ENCODE measurements around the gene TSPEAR. TPM values are rescaled to one million over a fixed set of nuclear protein-coding genes. Genes with fewer than 3 reads are reported as not detected.

The TSPEAR gene
- polyA plus RNA-seq, 1 of the 3 experiments (the other 2 are of a cell fraction) = 0.08 TPM

GRCh38 chr21:44612669-44613229, 98.6 kb downstream of the TSPEAR start:
- WGBS (ENCODE audit: low lambda C conversion rate) = 9% methylated on average over 11 of the region's 13 CpGs
- no peaks in the 10 kb centered on the region for H3K9me3 ChIP-seq

GRCh38 chr21:44612029-44612486, 99.3 kb downstream of the TSPEAR start, which contains the start of gene KRTAP10-8:
Gene KRTAP10-8, plus strand, starts transcription at chr21:44612079. Its CDS starts 22 bp downstream, at chr21:44612101.
- ChIA-PET CTCF (interaction anchor here (1.0 kb wide), 1 partner anchor 8 kb away, joined by 3 read pairs; no protein-coding TSS in a partner anchor), POLR2A (no interaction called here)
- no peak within 1 kb of the TSS for H3K9ac ChIP-seq
- no peaks in the 10 kb centered on the region for H3K4me1 ChIP-seq (ENCODE audit: control insufficient read depth in 1 of 2, insufficient read depth in 2 of 2, low read depth in 1 of 2, low read length in 1 of 2)
- TF ChIP-seq GABPA (IDR thresholded peaks at IDR 0.05; ENCODE audit: low read depth) (no peak), NRF1 (IDR thresholded peaks at IDR 0.05; ENCODE audit: low read depth, low read length) (no peak), JUND (IDR thresholded peaks at IDR 0.05) (no peak), TAF1 (IDR thresholded peaks at IDR 0.05; ENCODE audit: borderline replicate concordance, low read depth, low read length) (no peak), RFX5 (IDR thresholded peaks at IDR 0.05; ENCODE audit: low read length) (no peak), IRF3 (IDR thresholded peaks at IDR 0.05; ENCODE audit: low read depth, low read length) (no peak), ZBTB33 (IDR thresholded peaks at IDR 0.05; ENCODE audit: borderline replicate concordance, low read depth) (no peak), FOXM1 (IDR thresholded peaks at IDR 0.05; ENCODE audit: low read depth) (no peak), POLR2AphosphoS5 (IDR thresholded peaks at IDR 0.05; ENCODE audit: low read depth, low read length) (no peak), TEAD4 (IDR thresholded peaks at IDR 0.05; ENCODE audit: borderline replicate concordance, insufficient read depth) (no peak), MEF2A (IDR thresholded peaks at IDR 0.05; ENCODE audit: borderline replicate concordance, low read depth) (no peak), TCF12 (IDR thresholded peaks at IDR 0.05) (no peak), RAD21 (IDR thresholded peaks at IDR 0.05; ENCODE audit: low read length) (no peak)
- TF ChIP-seq, protein P1, sequence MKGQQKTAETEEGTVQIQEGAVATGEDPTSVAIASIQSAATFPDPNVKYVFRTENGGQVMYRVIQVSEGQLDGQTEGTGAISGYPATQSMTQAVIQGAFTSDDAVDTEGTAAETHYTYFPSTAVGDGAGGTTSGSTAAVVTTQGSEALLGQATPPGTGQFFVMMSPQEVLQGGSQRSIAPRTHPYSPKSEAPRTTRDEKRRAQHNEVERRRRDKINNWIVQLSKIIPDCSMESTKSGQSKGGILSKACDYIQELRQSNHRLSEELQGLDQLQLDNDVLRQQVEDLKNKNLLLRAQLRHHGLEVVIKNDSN (IDR thresholded peaks at IDR 0.05; ENCODE audit: borderline replicate concordance, low read depth) = no peak
- DNase-seq = no peak
- no peaks in the 10 kb centered on the region for H3K9me3 ChIP-seq
- H3K36me3 ChIP-seq (replicated peaks in 1 of 2; ENCODE audit: control insufficient read depth in 1 of 2, insufficient read depth in 2 of 2, low read length in 1 of 2) = no peaks in the 10 kb centered on the region
- no peak within 1 kb of the TSS for H3K4me2 ChIP-seq
- H4K20me1 ChIP-seq (ENCODE audit: insufficient read depth) = no peaks in the 10 kb centered on the region
- H3F3A ChIP-seq (replicated peaks; ENCODE audit: insufficient read depth) = no peaks in the 10 kb centered on the region
- H3K4me3 ChIP-seq (ENCODE audit: low read depth in 2 of 2, low read length in 1 of 2) = no peak within 1 kb of the TSS
- no peak within 1 kb of the TSS for H2AFZ ChIP-seq (ENCODE audit: low read depth)
- peaks cover 47% of the 10 kb centered on the region for H3K27me3 ChIP-seq (ENCODE audit: insufficient read depth)
- H3K9me2 ChIP-seq = no peaks in the 10 kb centered on the region
- no peaks in the 10 kb centered on the region for H3K79me2 ChIP-seq (ENCODE audit: insufficient read depth)
- 17% methylated on average over 1 of the region's 8 CpGs for WGBS (ENCODE audit: low lambda C conversion rate)
- no peak within 1 kb of the TSS for H3K27ac ChIP-seq (ENCODE audit: low read depth in 2 of 2, low read length in 1 of 2)

More at GRCh38 chr21:44612669-44613229, 98.6 kb downstream of the TSPEAR start:
- H2AFZ ChIP-seq (ENCODE audit: low read depth) = no peak overlapping the region
- H3K79me2 ChIP-seq (ENCODE audit: insufficient read depth) = no peaks in the 10 kb centered on the region
- no peaks in the 10 kb centered on the region for H3F3A ChIP-seq (replicated peaks; ENCODE audit: insufficient read depth)
- POLR2A ChIA-PET = no interaction called here
- H3K4me3 ChIP-seq (ENCODE audit: low read depth in 2 of 2, low read length in 1 of 2) = no peak overlapping the region
- no peak overlapping the region for H3K9ac ChIP-seq
- H3K36me3 ChIP-seq (replicated peaks in 1 of 2; ENCODE audit: control insufficient read depth in 1 of 2, insufficient read depth in 2 of 2, low read length in 1 of 2) = no peaks in the 10 kb centered on the region
- H3K27ac ChIP-seq (ENCODE audit: low read depth in 2 of 2, low read length in 1 of 2) = no peak overlapping the region
- DNase-seq = no peak
- CTCF ChIA-PET = interaction anchor here (1.0 kb wide), 1 partner anchor 8 kb away, joined by 3 read pairs; no protein-coding TSS in a partner anchor
- no peaks in the 10 kb centered on the region for H4K20me1 ChIP-seq (ENCODE audit: insufficient read depth)
- no peaks in the 10 kb centered on the region for H3K4me1 ChIP-seq (ENCODE audit: control insufficient read depth in 1 of 2, insufficient read depth in 2 of 2, low read depth in 1 of 2, low read length in 1 of 2)
- no peak for TF ChIP-seq IRF3 (IDR thresholded peaks at IDR 0.05; ENCODE audit: low read depth, low read length)
- no peak overlapping the region for H3K4me2 ChIP-seq
- H3K27me3 ChIP-seq (ENCODE audit: insufficient read depth) = peaks cover 49% of the 10 kb centered on the region
- no peaks in the 10 kb centered on the region for H3K9me2 ChIP-seq

Measured in SK-N-SH (cell line).